ENCODE data around the gene GFOD2.

- TF ChIP-seq TAF1 (IDR thresholded peaks at IDR 0.05; ENCODE audit: low read depth, low read length), result no peak
- no peak for TF ChIP-seq POLR2AphosphoS5 (IDR thresholded peaks at IDR 0.05; ENCODE audit: low read depth, low read length)
- TF ChIP-seq KDM1A (IDR thresholded peaks at IDR 0.05; ENCODE audit: borderline replicate concordance, low read length), result no peak
- no peak for TF ChIP-seq PHF8 (conservative IDR thresholded peaks at IDR 0.05; ENCODE audit: low read depth, low read length)
- no peak for TF ChIP-seq E2F6 (IDR thresholded peaks at IDR 0.05)
- TF ChIP-seq, protein P1, sequence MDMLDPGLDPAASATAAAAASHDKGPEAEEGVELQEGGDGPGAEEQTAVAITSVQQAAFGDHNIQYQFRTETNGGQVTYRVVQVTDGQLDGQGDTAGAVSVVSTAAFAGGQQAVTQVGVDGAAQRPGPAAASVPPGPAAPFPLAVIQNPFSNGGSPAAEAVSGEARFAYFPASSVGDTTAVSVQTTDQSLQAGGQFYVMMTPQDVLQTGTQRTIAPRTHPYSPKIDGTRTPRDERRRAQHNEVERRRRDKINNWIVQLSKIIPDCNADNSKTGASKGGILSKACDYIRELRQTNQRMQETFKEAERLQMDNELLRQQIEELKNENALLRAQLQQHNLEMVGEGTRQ (IDR thresholded peaks at IDR 0.05; ENCODE audit: low read length), result no peak
- no peak for TF ChIP-seq CEBPB (IDR thresholded peaks at IDR 0.05; ENCODE audit: low read depth, low read length)
- TF ChIP-seq JUND (IDR thresholded peaks at IDR 0.05; ENCODE audit: low read length), result no peak
- TF ChIP-seq POLR2A (IDR thresholded peaks at IDR 0.05; ENCODE audit: control extremely low read depth in 1 of 2, low read depth in 2 of 2, low read length in 2 of 2), result no peak
- no peak for TF ChIP-seq GTF2F1 (IDR thresholded peaks at IDR 0.05; ENCODE audit: borderline replicate concordance, low read depth, low read length)
These were observed 29.7 kb upstream of the GFOD2 start for GRCh38 chr16:67748834-67749233.

All from H1 (cell line).